Middle frontal gyrus (tissue), 1 donor: ENCODE data around the gene PPIA.
"Not testable (repeated sequence)": the region's sequence is repeated elsewhere in the genome, so short reads cannot be mapped to it uniquely, and the experiment has no call there.

Source experiments
- DNase-seq: peaks from one replicate; pipeline ENCODE4 v3.0.0-alpha.2; 2015; ENCODE audit warnings: low spot score; ENCODE audit errors: extremely low spot score

PPIA gene

DNA sequence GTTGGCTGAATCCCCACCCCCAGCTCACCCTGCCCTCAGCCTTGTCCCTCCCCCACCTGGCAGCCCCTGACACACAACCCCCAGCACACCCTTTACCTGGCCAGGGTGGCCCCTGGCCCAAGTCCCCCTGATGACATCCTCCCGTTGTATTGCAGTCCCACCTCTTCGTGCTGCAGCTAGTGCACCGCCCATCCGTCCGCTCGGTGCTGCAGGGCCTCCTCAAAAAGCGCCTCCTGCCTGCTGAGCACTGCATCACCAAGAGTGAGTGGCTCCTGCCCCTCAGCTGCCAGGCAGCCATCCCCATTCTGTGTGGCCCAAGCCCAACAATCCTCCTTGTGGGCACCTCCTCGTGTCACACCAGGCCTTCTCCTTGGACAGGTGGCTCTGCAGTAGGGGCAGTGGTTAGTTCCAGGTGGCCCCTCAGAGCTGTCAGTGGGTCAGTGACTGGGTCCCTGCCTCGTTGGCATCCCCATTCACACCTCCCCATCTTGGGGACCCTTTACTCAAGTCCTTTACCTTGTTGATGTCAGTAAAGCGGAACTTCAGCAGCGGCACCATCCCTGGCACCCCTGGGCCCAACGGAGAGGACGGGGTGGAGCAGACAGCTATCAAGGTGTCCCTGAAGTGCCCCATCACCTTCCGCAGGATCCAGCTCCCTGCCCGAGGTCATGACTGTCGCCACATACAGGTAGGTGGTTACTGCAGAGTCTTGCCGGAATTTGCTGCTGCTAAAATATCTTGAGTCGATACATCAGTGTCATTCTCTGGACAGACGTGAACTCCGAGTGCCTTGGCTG is 33.6 kb upstream of the PPIA start:
- no peak for DNase-seq

DNA sequence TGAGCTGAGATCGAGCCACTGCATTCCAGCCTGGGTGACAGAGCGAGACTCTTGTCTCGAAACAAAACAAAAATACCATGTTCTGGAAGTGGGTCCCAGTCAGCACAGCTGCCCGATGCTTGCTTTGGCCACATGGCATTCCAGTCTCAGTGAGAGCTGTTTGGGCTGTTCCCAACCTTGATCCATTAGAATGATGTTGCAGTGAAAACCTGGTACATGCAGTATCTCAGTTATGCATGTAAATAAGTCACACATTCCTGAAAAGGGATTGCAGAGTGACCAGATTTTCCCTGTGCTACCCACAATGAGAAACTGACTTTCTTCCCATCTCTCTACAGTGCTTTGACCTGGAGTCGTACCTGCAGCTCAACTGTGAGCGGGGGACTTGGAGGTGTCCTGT is 32.4 kb upstream of the PPIA start:
- no peak for DNase-seq

DNA sequence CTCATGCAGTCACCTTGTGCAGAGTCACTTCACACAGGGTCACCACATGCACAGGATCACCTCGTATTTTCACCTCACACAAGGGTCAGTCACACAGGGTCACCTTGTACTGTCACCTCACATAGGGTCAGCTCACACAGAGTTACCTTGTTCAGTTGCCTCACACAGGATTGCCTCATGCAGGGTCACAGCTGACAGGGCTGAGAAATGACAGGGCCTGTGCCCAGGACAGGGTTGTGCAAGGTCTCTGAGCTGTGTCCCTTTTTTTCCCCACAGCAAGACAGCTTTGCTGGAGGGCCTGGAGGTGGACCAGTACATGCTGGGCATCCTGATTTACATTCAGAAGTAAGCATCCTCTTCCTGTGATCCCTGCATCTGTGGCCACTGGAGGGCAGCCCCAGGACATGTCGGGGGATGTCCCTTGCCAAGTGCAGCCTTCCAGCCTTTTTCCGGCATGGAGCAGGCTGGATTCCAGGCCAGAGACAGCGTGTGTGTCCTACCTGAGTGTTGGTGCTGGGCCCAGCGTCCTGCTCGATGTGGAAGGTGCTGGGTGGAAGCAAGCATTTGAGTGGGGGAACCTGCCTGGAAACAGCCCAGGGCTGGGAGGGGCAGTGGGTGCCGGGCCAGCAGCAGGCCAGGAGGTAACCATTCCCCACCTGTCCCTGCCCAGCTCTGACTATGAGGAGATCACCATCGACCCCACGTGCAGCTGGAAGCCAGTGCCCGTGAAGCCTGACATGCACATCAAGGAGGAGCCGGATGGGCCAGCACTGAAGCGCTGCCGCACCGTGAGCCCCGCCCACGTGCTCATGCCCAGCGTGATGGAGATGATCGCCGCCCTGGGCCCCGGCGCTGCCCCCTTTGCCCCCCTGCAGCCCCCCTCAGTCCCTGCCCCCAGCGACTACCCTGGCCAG is 31.6 kb upstream of the PPIA start:
- no peak for DNase-seq

DNA sequence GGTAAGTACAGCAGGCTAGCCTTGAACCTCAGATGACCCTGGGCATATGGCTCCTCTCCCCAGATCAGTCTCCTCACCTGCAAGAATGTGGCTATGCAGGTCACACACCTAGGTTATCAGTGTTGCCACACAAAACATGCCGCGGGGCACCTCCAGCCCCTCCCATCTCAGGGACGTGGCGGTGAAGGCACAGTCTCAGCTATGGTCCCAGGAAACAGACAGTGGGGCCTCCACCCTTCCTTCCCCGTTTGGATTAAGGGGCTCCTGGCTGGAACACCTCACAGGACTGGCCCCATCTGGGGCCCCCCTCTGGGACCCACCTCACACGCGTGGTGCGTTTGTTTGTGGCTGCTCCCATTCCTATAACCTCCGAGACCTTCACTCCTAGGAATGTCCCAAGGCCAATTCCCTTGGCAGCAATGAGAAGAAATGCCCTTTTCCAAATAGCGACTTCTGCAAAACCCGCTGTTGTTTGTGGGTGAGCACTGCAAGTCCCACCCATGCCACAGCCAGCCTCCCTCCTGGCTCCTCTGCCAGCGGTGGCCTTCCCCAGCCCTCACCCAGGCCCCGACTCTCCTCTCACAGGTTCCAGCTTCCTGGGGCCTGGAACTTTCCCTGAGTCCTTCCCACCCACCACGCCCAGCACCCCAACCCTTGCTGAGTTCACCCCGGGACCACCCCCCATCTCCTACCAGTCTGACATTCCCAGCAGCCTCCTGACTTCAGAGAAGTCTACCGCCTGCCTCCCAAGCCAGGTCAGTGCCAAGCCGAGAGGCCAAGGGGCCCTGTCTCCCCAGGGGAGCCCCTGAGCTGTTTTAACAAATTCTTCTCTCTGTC is 30.7 kb upstream of the PPIA start:
- DNase-seq: no peak

DNA sequence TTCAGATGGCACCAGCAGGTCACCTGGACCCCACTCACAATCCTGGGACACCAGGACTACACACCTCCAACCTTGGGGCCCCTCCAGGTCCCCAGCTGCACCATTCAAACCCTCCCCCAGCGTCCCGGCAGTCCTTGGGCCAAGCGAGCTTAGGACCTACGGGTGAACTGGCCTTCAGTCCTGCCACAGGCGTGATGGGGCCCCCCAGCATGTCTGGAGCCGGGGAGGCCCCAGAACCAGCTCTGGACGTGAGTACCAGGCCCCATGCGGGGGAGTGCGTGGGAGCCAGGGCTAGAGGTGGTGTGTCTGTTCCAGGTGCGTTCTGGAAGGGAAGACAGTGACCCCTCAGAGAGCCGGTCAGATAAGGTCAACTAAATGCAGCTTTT is 30.1 kb upstream of the PPIA start:
- DNase-seq: no peak

DNA sequence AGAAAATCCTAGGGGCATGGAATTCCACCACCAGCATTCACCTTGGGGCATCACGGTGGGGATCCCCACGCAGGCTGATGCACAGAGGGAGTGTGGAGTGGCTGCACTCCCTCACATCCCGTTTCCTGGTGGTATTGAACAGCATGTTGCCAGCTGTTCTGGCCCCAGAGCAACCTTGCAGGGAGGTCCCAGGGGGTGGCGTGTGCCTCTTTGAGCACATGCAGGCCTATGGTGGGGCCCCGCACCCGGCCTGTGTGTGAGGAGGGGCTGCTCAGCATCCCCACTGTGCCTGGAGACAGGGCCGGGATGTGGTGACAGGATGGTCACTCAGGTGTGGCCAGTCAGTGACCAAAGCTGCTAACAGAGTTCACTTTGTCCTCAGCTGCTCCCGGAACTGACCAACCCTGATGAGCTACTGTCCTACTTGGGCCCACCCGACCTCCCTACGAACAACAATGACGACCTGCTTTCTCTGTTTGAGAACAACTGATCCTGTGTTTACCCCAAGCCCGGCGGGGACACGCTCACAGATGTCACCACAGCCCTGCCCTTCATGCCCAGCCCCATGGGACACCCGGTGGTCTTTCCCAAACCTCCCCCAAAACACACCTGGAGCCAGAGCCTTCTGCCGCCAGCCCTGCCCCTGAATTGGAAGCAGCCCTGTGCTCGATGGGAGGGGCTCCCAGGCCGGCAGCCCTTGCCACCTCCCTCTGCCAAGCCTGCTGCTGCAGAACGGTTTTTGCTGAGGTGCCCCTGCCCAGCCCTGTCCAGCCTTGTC is 29.2 kb upstream of the PPIA start:
- no peak for DNase-seq

DNA sequence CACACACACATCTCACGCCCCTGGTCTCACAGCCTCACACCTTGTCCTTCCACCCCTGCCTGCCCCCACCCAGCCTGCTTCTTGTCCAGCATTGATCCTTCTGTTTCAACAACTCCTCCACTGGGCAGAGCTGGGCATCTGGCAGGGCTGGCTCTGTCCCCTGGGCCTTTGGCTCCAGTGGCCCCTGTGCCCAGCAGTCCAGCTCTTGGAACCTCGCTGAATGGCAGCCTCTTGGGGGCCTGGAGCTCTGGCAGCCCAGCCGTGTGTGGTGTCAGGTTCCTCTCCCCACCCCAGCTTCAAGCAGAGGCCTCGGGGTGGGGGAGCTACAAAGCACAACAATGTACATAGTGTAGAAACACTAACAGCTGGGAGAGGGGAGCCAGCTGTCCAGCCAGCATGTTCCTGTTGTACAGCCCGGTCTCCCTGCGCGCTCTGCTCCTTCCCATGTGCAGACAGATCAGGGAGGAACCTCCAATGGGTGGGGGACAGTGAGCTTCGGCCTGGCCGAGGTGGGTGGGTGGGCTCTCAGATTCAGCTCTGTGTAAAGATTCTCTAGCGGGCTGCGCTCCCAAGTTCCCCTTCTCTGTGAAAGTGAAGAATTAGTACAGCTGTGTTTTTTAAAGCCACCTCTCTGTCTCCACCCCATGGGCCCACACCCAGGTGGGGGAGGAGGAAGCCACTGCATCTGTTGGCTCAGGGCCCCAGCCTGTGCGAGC is 28.4 kb upstream of the PPIA start:
- DNase-seq: no peak

DNA sequence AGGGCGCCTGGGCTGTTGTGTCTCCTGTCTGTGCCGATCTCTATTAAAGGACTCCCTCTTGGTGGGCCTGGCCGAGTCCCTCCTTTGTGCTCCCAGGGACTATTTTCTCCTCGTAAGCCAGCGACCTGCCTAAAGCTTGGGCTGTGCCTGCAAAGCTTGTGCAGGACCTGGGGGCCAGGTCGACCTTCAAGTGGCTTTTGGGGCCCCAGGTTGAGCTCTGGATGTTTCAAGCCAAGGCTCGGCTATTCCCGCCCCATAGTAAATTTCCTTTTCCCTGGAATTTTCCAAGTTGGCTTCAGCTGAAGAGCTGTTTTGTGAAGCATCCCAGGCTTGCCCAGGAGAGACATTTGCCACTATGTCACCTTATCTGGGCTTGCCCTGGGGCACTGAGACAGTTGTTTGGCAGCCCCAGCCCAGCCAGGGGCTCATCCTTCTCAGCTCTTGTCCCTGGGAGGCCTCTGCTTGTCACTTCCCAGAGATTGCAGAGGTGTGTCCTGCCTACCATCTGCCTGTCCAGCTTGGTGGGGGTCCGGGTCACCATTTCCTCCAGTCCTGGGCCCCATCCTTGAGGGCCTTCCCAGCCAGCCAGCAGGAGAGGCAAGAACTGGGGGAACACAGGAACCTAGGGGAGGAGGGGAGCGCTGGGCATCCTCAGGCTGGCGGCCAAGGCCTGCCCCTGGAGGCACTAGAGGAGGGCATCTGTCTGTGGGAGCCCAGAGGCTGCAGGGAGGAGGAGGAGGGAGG is 27.7 kb upstream of the PPIA start:
- no peak for DNase-seq

DNA sequence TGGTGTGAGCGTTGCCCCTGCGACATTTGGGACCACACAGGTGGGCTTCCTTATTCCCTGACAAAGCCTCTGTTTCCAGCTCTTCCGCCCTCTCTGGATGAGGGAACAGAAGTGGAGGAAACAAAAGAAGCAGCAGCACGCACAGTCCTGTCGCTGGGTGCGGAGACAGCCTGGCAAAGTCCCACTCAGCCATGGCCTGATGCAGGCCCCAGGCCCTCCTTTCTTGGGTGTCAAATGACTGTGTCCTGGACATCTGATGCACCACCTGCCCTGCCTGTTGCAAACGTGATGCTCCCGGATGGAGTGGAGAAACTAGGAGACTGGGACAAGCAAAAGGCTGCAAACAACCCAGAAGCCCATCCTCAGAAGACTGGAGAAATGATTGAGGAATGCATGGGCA is 27.1 kb upstream of the PPIA start:
- DNase-seq: no peak

DNA sequence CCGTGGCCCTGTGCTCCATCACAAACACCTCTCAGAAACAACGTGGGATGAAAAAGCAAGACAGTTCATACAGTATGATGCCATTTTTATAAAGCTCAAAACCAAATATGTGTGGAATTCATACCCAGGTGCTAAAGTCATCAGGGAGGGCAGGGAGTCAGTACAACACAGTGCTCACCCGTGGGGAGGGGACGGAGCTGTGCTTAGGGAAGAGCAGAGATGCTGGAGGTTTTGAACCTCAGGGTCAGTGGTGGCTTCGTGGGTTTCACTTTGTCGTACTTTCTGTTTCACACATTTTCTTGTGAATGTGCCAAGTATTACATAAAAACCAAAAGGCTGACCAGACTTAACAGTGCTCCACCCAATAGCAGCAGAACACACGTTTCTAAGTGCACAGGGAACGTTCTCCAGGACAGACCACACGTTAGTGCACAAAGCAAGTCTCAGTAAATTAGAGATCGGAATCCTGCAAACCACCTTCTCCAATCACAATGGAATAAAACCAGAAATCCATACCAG is 26.6 kb upstream of the PPIA start:
- no peak for DNase-seq

DNA sequence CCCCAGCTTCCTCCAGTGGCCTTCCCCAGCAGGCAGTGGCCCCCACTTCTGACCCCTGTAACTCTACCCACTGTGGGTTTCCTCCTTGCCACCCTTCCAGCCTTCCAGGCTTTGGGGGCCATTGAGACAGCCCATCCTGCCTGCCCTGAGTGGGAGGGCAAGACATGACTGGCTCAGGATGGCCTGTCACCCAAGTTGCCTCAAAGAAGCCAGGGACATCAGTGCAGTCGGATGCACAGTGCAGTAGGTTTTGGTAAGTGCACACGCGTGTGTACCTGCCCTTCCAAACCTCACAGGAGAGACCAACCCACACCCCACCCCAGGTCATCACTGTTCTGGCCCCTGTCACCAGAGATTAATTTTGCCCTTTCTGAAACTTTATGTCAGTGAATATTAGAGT is 25.1 kb upstream of the PPIA start:
- DNase-seq: no peak

DNA sequence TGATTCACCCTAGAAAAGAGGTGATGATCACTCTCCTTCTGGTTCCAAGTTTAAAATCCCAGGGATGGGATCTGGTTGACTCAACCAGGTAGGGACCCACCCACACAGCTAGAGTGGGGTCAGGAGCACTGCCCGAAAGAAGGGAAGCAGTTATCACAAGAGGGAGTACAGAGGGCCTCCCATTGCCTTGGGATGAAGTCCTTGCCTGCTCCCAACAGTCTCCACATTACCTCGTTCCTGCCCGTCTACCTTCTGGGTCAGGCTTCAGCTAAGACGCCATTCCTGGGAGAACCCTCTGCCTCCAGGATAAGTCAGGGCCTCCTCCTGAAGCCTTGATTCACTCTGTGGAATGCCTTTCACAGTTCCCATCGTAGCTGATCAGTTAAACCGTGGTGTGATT is 24.0 kb upstream of the PPIA start:
- DNase-seq: no peak

DNA sequence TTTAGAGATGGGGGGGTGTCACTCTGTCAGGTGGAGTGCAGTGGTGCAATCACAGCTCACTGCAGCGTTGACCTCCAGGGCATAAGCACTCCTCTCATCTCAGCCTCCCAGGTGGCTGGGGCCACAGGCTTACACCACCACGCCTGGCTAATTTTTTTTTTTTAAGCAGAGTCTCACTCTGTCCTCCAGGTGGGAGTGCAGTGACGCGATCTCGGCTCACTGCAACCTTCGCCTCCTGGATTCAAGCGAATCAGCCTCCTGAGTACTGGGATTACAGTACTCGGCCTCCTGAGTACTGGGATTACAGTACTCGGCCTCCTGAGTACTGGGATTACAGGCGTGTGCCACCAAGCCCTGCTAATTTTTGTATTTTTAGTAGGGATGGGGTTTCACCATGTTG is 23.6 kb upstream of the PPIA start:
- no peak for DNase-seq

DNA sequence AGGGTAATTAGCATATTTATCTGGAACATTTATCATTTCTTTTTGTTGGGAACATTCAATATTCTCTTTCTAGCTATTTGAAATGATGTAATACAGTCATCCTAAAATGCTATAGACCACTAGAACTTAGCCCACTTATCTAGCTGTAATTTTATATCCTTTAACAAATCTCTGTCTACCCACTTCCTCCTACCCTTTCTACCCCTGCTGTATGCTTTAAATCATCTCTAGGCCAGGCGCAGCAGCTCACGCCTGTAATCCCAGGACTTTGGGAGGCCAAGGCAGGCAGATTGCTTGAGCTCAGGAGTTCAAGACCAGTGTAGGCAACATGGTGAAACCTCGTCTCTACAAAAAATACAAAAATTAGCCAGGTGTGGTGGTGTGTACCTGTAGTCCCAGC is 22.0 kb upstream of the PPIA start:
- not testable (repeated sequence) for DNase-seq

DNA sequence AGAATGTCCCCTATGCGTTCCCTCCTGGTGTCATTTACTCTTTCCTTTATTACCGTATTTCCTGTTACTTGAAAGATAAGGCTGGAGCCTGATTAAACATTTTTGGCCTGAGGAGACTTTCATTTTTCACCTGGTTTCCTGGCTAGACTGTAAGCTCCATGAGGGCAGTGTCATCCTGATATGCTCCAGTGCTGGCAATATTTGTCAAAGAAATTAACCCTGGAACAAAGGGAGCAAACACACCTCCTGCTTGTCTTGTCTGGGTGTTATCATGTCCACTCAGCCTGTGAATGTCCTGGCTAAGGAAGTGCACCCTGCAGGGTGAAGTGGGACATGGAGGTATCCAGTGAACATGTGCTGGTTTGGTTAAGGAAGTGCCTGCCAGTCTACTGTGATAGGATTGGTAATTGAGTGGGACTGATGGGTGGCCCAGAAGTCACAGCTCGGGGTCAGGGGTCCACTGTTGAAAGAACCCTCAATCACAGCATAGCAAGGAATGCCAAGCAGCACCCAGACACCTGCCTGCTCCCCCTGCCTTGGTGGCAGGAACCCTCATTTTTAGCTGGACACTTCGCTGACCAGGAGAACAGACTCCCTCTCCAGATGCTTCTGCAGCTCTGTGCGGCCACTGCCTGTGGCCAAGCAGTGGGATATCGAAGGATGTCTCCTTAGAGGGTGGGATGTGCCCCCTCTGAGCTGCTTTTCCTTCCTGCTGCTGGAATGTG is 20.9 kb upstream of the PPIA start:
- no peak for DNase-seq

DNA sequence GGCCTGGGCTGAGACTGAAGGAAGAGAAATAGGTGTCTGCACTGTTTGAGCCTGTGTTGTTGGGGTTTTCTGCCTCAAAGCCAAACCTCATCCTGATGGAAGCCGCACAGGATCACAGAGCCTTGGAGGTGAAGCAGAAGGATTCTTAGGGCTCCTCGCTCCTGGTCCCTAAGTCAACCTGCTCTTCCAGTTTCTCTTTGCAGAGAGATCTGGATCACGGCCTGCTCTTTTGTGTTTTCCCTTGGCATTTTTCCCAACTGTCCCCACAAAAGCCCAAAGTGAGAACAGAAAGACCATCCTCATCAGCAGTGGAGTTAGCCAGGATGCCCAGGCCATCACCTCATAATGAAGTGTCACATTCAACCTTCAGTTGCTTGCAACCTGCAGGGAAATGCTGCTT is 20.3 kb upstream of the PPIA start:
- DNase-seq: no peak

DNA sequence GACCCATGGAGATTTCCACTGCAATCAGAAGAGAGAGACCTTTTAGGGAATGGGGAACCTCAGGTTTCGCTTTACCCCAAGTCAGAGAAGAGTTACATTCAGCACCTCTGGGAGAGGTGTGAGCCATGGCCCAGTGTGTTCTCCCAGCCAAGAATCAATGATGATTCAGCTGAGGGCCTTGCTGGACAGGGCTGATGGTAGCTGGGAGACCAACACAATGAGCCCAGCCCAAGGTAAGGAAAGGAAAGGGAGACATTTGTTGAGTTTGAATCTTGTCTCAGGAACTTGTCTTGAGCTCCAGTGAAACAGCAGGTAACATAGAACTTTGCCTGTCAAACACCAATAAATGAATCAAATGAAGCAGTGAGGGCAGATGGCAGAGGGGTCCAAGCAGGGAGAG is 14.0 kb upstream of the PPIA start:
- DNase-seq: no peak

DNA sequence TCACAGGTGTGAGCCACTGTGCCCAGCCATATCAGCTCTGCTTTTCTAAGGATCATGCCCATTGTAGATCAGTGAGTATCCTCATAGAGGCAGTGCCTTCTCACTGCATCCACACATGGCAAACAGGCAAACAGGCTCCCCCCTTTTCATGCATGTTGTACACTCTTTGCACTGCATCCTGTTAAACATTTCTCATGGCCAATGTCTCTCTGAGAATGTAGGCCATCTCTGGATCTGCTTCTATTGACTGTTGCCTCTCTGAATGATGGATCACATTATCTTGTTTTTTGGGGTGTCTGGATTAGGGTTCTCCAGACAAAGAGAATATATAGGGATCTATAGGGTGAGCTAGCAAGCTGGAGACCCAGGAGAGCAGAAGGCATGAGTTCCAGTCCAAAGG is 13.1 kb upstream of the PPIA start:
- DNase-seq: no peak

DNA sequence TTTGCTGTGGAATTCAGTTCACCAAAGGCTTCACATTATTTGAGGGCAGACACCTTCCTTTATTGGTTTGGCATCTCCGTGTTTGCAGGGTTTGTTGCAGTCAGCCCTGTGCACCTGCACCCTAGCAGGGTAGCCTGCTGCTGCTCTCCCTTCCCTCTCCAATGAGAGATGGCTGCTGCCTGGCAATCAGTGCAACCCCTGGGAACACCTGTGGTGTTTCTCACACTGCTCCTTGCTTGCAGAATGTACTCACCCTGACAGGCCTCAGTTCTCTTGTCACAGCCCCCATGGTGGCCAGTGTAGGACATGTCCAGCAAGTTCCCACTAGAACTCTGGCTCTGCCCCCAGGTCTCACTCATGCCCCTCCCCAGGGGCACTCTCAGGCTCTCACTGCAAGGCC is 12.1 kb upstream of the PPIA start:
- no peak for DNase-seq
